K562 (cell line): ENCODE data around the gene OPA3. TPM values are rescaled to one million over a fixed set of nuclear protein-coding genes. Genes with fewer than 3 reads are reported as not detected.

Source experiments
- AFF1 ChIP-seq, 2 experiments: fragments of 450-650 bp; IDR thresholded peaks; 2 replicates each; pipeline ENCODE4 v1.6.1; 2018; ENCODE audit warnings: mild to moderate bottlenecking in 2 of 2, low read depth in 1 of 2; ENCODE audit not compliant: partially characterized antibody in 2 of 2
- ATF7 ChIP-seq: fragments of 450-650 bp; IDR thresholded peaks from 2 replicates; pipeline ENCODE4 v1.7.1; 2014; ENCODE audit warnings: mild to moderate bottlenecking, moderate library complexity
- HBP1 ChIP-seq: fragments of 450-650 bp; formaldehyde crosslinking; IDR thresholded peaks from 2 replicates; pipeline ENCODE4 v1.4.0; 2022; ENCODE audit warnings: missing genetic modification characterization
- MCM5 ChIP-seq: fragments of 450-650 bp; IDR thresholded peaks from 2 replicates; pipeline ENCODE4 v1.6.1; 2016; ENCODE audit warnings: low read depth
- NCOA1 ChIP-seq: fragments of 450-650 bp; IDR thresholded peaks from 2 replicates; pipeline ENCODE4 v1.6.1; 2016; ENCODE audit warnings: low read depth
- NRF1 ChIP-seq, 2 experiments: fragments of 450-650 bp; IDR thresholded peaks in 1 of 2; conservative IDR thresholded peaks in 1 of 2; 2 replicates each; pipeline ENCODE4 v1.6.1; 2014; ENCODE audit warnings: mild to moderate bottlenecking in 2 of 2
- PHB2 ChIP-seq: fragments of 450-650 bp; IDR thresholded peaks from 2 replicates; pipeline ENCODE4 v1.6.1; 2017; ENCODE audit warnings: low read depth
- POU5F1 ChIP-seq: fragments of 150-350 bp; IDR thresholded peaks from 2 replicates; pipeline ENCODE4 v1.6.1; 2014; ENCODE audit warnings: borderline replicate concordance, low read length, low read depth, mild to moderate bottlenecking; ENCODE audit not compliant: partially characterized antibody
- PPARD ChIP-seq: fragments of 250-450 bp; sonication (Bioruptor Pico); IDR thresholded peaks from 2 replicates; pipeline ENCODE4 v1.8.0; 2022; ENCODE audit warnings: inconsistent platforms, mild to moderate bottlenecking, moderate library complexity
- RNF219 ChIP-seq: fragments of 250-450 bp; sonication (Bioruptor Pico); IDR thresholded peaks from 2 replicates; pipeline ENCODE4 v1.5.0; 2022; ENCODE audit warnings: mild to moderate bottlenecking
- SIRT6 ChIP-seq: IDR thresholded peaks from one replicate; pipeline ENCODE4 v1.6.1; 2012; ENCODE audit warnings: low read depth, mild to moderate bottlenecking, control low read depth, inconsistent platforms, low read length, moderate library complexity
- ZNF212 ChIP-seq: fragments of 450-650 bp; formaldehyde crosslinking; IDR thresholded peaks from 2 replicates; pipeline ENCODE4 v1.4.0; 2020; ENCODE audit warnings: mild to moderate bottlenecking
- ZNF280B ChIP-seq: fragments of 250-450 bp; sonication (Bioruptor Pico); IDR thresholded peaks from 2 replicates; pipeline ENCODE4 v1.5.1; 2021; ENCODE audit warnings: mild to moderate bottlenecking
- ZSCAN29 ChIP-seq: fragments of 450-650 bp; IDR thresholded peaks from 2 replicates; pipeline ENCODE4 v1.6.1; 2017
- ZSCAN32 ChIP-seq: fragments of 450-650 bp; formaldehyde crosslinking; IDR thresholded peaks from 2 replicates; pipeline ENCODE4 v1.4.0; 2020; ENCODE audit warnings: mild to moderate bottlenecking, moderate library complexity
- polyA plus RNA-seq, 8 experiments: library from polyadenylated mRNA; depleted of rRNA in 4 of 8; stranded (reverse) in 5 of 8; unstranded in 3 of 8; fragments of >200 nt; fragmentation: Nextera tagmentation in 2 of 8; fragmentation: Illumina TruSeq in 1 of 8; extraction: Ambion mirVana in 2 of 8; extraction: Trizol in 1 of 8; gene quantifications; 2 replicates each; pipeline versions ENCODE4 v1.2.1 to v1.2.3, GENCODE V29; 2011 to 2014; ENCODE audit warnings: inconsistent platforms in 1 of 8, missing spikeins in 1 of 8
- total RNA-seq, 7 experiments: library from RNA; depleted of rRNA in 6 of 7; stranded (reverse); fragments of >200 nt in 6 of 7; fragmentation: Illumina TruSeq in 2 of 7; extraction: Trizol in 2 of 7; gene quantifications; 2 replicates each; pipeline versions ENCODE4 v1.2.1 to v1.2.3, GENCODE V29; 2011 to 2021; ENCODE audit warnings: low replicate concordance in 1 of 7

Gene OPA3
- total and polyA plus RNA-seq, 9 of the 15 experiments (the other 6 are each of a cell fraction or from before 2014, with no cell fraction given): 1.4 to 18.8 (median 9.0) TPM

- TF ChIP-seq RNF219 (CRISPR knock-in tag) (no peak), ZSCAN32 (CRISPR knock-in tag) (no peak), AFF1 (IDR thresholded peaks at IDR 0.05; ENCODE audit: low read depth in 1 of 2, partially characterized antibody in 2 of 2) (peak; percentile 65 to 76), SIRT6 (no peak), NRF1 (conservative IDR thresholded peaks at IDR 0.05 in 1 of 2, IDR thresholded peaks at IDR 0.05 in 1 of 2) (peak; percentile 56 to 67; a peak in 3 of 4 replicates), ZNF212 (CRISPR knock-in tag) (no peak), ATF7 (peak; percentile 54; the same call in 1 of the 2 replicates), ZSCAN29 (no peak), HBP1 (CRISPR knock-in tag) (no peak), POU5F1 (no peak), PPARD (no peak), PHB2 (no peak), NCOA1 (no peak), ZNF280B (CRISPR knock-in tag) (no peak), MCM5 (no peak)
These were observed 77.4 kb downstream of the OPA3 start, which contains the start of gene VASP (continued) for GRCh38 chr19:45506989-45507871.
